ENCODE data around the gene F2RL3. TPM values are rescaled to one million over a fixed set of nuclear protein-coding genes. Genes with fewer than 3 reads are reported as not detected.

The F2RL3 gene
- total and polyA plus RNA-seq, 2 of the 8 experiments (the other 6 are each of a cell fraction or from before 2014, with no cell fraction given) = not detected

GRCh38 chr19:16920816-16921529 lies 32.2 kb downstream of the F2RL3 start:
- no peaks in the 10 kb centered on the region for H3K79me1 ChIP-seq (ENCODE audit: low read depth, low read length)
- H3K23me2 ChIP-seq (ENCODE audit: low read depth, low read length) = no peaks in the 10 kb centered on the region
- H2AK5ac ChIP-seq (ENCODE audit: low read depth, low read length) = no peak overlapping the region
- H2BK12ac ChIP-seq (ENCODE audit: low read depth, low read length) = no peak overlapping the region
- H2BK15ac ChIP-seq (ENCODE audit: low read length) = no peak overlapping the region
- H3K27ac ChIP-seq (ENCODE audit: low read depth, low read length) = no peak overlapping the region
- no peak overlapping the region for H3K4me2 ChIP-seq (ENCODE audit: insufficient read depth in 1 of 2, low read depth in 2 of 2, low read length in 2 of 2)
- no peak overlapping the region for H3K4me3 ChIP-seq (ENCODE audit: extremely low read depth in 1 of 4, insufficient read depth in 2 of 4, low read depth in 3 of 4, low read length in 4 of 4)
- no peak overlapping the region for H3K23ac ChIP-seq (ENCODE audit: insufficient read length)
- FAIRE-seq (no peak), DNase-seq (ENCODE audit: low read depth in 1 of 2, low spot score in 2 of 2) (no peak)
- ChIA-PET CTCF (ENCODE audit: partially characterized antibody) (interaction anchor here (0.6 to 1.2 kb wide), 2 partner anchors 13 to 83 kb away, joined by 3 to 4 read pairs; no protein-coding TSS in a partner anchor), POLR2A (ENCODE audit: partially characterized antibody) (interaction anchor here (0.6 kb wide), 1 partner anchor 15 kb away, joined by 4 read pairs; no protein-coding TSS in a partner anchor)
- H3K18ac ChIP-seq (ENCODE audit: extremely low read depth, low read length) = no peak overlapping the region
- no peak overlapping the region for H3K9ac ChIP-seq (replicated peaks in 1 of 4; ENCODE audit: extremely low read depth in 1 of 4, low read depth in 3 of 4, low read length in 3 of 4)
- H3K79me2 ChIP-seq (ENCODE audit: control insufficient read depth in 1 of 2, insufficient read depth in 2 of 2, low read length in 2 of 2) = no peaks in the 10 kb centered on the region
- H4K5ac ChIP-seq (ENCODE audit: insufficient read length, low read depth, low read length) = no peak overlapping the region
- H2BK120ac ChIP-seq (replicated peaks; ENCODE audit: low read depth, low read length) = no peak overlapping the region
- no peak overlapping the region; the same call in 1 of the 2 replicates for H4K8ac ChIP-seq (ENCODE audit: extremely low read depth, insufficient read depth, low read length)
- H4K91ac ChIP-seq (replicated peaks; ENCODE audit: insufficient read length, low read length) = no peak overlapping the region
- H2AFZ ChIP-seq (ENCODE audit: low read length) = no peak overlapping the region
- H3K56ac ChIP-seq (replicated peaks; ENCODE audit: insufficient read length, low read depth, low read length) = no peak overlapping the region
- H3K9me3 ChIP-seq (ENCODE audit: insufficient read depth in 2 of 2, low read depth in 1 of 2, low read length in 1 of 2) = peaks cover 0 to 3% of the 10 kb centered on the region in 2 experiments; a peak in 1 of 4 replicates
- H3K4me1 ChIP-seq (replicated peaks in 1 of 4; ENCODE audit: control insufficient read depth in 3 of 4, insufficient read depth in 4 of 4, low read length in 3 of 4) = no peaks in the 10 kb centered on the region
- no peaks in the 10 kb centered on the region for H3K27me3 ChIP-seq (replicated peaks in 1 of 4; ENCODE audit: control insufficient read depth in 3 of 4, extremely low read depth in 1 of 4, insufficient read depth in 3 of 4, low read length in 3 of 4)
- no peaks in the 10 kb centered on the region for H4K20me1 ChIP-seq (replicated peaks in 1 of 2; ENCODE audit: control insufficient read depth in 1 of 2, insufficient read depth in 2 of 2, low read length in 2 of 2)
- no peak overlapping the region for H2BK20ac ChIP-seq (ENCODE audit: low read length)
- no peak overlapping the region for H2BK5ac ChIP-seq (ENCODE audit: low read depth, low read length)
- H3K36me3 ChIP-seq (ENCODE audit: control insufficient read depth in 2 of 4, insufficient read depth in 4 of 4, low read length in 3 of 4) = no peaks in the 10 kb centered on the region
- H3K4ac ChIP-seq (replicated peaks; ENCODE audit: insufficient read length, low read depth, low read length) = no peak overlapping the region
- H3K14ac ChIP-seq (ENCODE audit: insufficient read length) = no peak overlapping the region
- WGBS, 2 experiments (ENCODE audit: extremely low coverage in 1 of 2, insufficient coverage in 1 of 2, insufficient read length in 1 of 2, insufficient replicate concordance in 2 of 2, low coverage in 1 of 2, low lambda C conversion rate in 2 of 2, missing lambda C conversion rate in 1 of 2) = 69% methylated on average over 12 of the region's 12 CpGs; no CpG with 5 or more reads in 1 of the 2 experiments
- TF ChIP-seq CTBP2 (IDR thresholded peaks at IDR 0.05; ENCODE audit: borderline replicate concordance, insufficient read depth, insufficient read length, low read length) (no peak), SP1 (IDR thresholded peaks at IDR 0.05; ENCODE audit: low read depth, low read length) (no peak), CBX5 (IDR thresholded peaks at IDR 0.05; ENCODE audit: low read depth, low read length) (no peak), JUND (IDR thresholded peaks at IDR 0.05; ENCODE audit: low read length) (no peak), E2F6 (IDR thresholded peaks at IDR 0.05) (no peak), RAD21 (IDR thresholded peaks at IDR 0.05 in 1 of 2, conservative IDR thresholded peaks at IDR 0.05 in 1 of 2; ENCODE audit: low read depth in 2 of 2, low read length in 2 of 2) (no peak), KDM1A (IDR thresholded peaks at IDR 0.05; ENCODE audit: borderline replicate concordance, low read length) (no peak), POLR2AphosphoS5 (IDR thresholded peaks at IDR 0.05; ENCODE audit: low read depth, low read length) (no peak), PHF8 (conservative IDR thresholded peaks at IDR 0.05; ENCODE audit: low read depth, low read length) (no peak), BCL11A (IDR thresholded peaks at IDR 0.05; ENCODE audit: low read depth in 2 of 2, low read length in 2 of 2) (no peak), KDM5A (IDR thresholded peaks at IDR 0.05; ENCODE audit: low read length) (no peak)

All from H1 (cell line).